Rectal smooth muscle tissue (tissue), 1 donor: ENCODE measurements around the gene BEGAIN.

Experiments
- H3K27ac ChIP-seq: one replicate; pipeline ENCODE4 v1.7.0; 2013; ENCODE audit warnings: low read depth, low read length, inconsistent platforms
- H3K27me3 ChIP-seq: one replicate; pipeline ENCODE4 v1.7.0; 2013; ENCODE audit warnings: low read length; ENCODE audit not compliant: control insufficient read depth, insufficient read depth
- H3K36me3 ChIP-seq: one replicate; pipeline ENCODE4 v1.7.0; 2013; ENCODE audit warnings: low read length; ENCODE audit not compliant: control insufficient read depth, insufficient read depth
- H3K4me1 ChIP-seq: one replicate; pipeline ENCODE4 v1.7.0; 2013; ENCODE audit warnings: low read length; ENCODE audit not compliant: control insufficient read depth, insufficient read depth
- H3K4me3 ChIP-seq: one replicate; pipeline ENCODE4 v1.7.0; 2013; ENCODE audit warnings: low read length
- H3K9ac ChIP-seq: one replicate; pipeline ENCODE4 v1.7.0; 2013; ENCODE audit warnings: low read length

Gene BEGAIN

DNA sequence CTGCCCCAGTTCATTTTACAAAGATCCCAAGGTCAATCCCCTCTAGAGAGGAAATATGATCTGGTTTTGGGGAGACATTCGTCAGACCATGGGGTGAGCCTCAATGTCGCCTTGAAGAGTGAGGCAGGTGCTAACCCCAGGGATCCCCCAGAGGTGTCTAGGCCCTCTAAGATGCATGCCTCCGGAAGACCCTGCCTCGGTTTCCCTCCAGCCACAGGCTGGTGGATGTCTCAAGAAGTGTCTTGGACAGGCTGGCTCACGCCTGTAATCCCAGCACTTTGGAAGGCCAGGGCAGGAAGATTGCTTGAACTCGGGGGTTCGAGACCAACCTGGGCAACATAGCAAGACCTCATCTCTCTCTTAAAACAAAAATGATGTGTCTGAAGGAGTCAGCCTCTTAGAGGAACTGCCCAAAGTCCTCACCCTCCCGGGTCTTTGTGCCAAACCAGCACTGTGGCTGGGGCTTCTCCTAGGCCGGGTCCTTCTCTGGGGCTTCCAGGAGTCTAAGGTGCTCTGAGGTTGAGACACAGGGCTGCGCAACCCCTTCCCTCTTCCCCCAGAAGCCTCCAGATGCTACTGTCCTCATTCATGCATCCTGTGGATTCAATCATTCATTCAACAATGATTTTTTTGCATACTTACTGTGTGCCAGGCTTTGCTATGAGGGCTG lies 24.7 kb upstream of the BEGAIN start:
- Histone ChIP-seq H3K27me3 (no peaks in the 10 kb centered on the region), H3K4me3 (no peak overlapping the region), H3K27ac (no peak overlapping the region), H3K4me1 (no peaks in the 10 kb centered on the region), H3K36me3 (no peaks in the 10 kb centered on the region), H3K9ac (no peak overlapping the region)

DNA sequence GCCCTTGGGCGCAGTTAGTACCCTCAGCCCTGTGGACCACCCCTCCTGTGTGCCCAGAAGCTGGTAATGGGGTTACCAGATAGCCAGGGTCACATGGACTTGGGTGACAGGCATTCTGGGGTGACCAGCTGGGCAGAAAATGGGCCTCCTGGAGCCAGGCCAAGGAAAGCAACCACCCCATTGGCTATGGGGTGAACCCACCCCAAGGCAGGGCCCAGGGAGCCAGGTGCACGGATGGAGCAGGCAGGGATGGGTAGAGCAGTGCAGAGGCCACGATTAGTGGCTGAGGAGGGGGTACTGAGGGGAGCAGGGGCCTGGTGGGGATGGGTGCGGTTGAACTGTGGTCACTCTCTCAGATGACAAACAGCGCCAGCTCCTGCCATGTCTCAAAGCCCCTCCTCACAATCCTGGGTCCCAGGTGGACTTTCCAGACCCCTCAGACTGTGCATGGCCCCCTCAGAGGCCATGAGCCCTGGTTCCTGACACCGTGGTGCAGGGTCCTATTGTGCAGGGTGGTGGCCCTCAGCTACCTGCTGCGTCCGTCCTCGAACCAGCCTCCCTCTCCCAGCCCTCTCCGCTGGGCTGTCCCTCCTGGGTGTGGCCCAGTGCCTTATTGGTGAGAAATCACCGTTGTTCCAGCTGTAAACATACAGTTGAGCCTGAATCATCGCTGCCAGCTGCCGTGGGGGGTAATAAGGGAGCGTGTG lies 23.4 kb upstream of the BEGAIN start:
- no peak overlapping the region for H3K4me3 ChIP-seq
- no peak overlapping the region for H3K9ac ChIP-seq
- H3K36me3 ChIP-seq: no peaks in the 10 kb centered on the region
- no peak overlapping the region for H3K27ac ChIP-seq
- no peaks in the 10 kb centered on the region for H3K27me3 ChIP-seq
- H3K4me1 ChIP-seq: no peaks in the 10 kb centered on the region

DNA sequence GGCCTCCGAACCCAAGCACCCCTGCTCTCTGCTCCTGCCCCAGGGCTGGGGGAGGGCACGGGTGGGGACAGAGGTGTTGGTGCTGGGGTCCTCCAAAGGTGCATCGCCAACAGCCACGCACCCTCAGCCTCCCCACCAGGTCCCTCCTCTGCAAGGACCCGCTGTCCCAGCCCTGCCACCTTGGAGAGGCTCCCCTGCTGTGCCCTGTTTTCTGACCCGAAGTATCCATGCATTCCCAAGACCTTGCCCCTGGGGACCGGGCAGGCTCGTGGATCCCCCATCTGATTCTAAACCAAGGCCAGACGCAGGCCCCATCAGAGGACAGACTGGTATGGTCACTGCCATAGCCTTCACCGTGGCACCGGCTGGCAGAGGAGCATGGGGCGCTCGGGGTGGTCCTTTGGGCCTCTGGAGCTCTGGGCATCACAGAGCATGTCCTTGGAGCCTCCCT lies 22.7 kb upstream of the BEGAIN start:
- Histone ChIP-seq H3K27me3 (no peaks in the 10 kb centered on the region), H3K9ac (no peak overlapping the region), H3K4me3 (no peak overlapping the region), H3K27ac (no peak overlapping the region), H3K4me1 (no peaks in the 10 kb centered on the region), H3K36me3 (no peaks in the 10 kb centered on the region)

DNA sequence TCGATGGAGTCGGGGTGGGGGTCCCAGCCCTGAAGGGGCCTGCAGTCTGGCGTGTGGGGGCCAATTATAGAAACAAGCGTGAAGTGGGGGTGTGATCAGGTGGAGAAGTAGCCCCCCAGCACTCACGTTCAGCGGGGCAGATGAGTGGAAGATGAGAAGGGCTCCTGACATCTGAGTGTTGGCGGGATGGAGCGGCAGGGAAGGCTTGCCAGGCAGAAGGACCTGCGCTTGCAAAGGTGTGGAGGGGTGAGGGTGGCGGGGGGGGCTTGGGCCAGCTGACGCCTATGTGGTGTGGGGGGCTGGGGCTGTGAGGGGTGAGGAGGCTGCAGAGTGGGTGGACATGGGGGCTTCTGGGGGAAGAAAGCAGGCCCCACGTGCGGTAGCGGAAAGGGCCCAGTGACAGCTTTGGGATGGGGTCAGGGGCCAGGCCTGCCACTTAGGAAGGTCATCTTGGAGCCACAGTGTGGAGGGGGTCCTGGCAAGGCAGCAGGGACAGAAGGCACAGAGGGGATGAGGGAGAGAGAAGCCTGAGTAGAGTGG lies 22.2 kb upstream of the BEGAIN start:
- Histone ChIP-seq H3K36me3 (no peaks in the 10 kb centered on the region), H3K4me3 (no peak overlapping the region), H3K4me1 (no peaks in the 10 kb centered on the region), H3K27ac (no peak overlapping the region), H3K27me3 (no peaks in the 10 kb centered on the region), H3K9ac (no peak overlapping the region)

DNA sequence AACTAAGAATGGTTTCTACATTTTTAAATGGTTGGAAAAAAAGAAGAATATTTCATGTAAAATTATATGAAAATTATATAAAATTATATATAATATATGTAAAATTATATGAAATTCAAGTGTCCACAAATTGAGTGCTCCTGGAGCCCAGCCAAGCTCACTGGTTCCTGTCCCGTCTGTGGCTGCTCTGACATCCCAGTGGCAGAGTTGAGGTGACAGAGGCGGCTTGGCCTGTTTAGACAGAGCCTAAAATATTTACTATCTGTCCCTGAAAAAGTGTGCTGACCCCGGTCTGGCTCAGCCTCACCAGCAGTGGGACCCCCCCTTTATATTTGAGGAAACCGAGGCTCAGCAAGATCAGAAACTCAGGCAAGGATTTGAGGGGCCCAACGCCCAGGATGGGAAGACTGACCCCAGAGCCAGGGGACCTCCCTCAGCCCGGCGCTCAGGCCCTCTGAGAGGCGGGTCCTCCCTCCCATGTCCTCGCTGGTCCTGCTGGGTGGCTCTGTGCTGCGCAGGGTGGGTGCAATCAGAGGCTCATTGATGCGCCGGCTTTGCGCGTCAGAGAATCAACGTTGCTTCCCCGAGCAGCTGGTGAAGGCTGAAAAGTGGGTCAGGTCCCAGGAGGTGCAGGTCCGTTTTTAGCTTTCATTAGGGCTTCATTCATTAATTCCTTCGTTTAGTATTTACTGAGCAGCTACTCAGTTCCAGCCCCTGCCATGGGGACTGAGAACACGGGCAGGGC lies 21.5 kb upstream of the BEGAIN start:
- no peaks in the 10 kb centered on the region for H3K27me3 ChIP-seq

DNA sequence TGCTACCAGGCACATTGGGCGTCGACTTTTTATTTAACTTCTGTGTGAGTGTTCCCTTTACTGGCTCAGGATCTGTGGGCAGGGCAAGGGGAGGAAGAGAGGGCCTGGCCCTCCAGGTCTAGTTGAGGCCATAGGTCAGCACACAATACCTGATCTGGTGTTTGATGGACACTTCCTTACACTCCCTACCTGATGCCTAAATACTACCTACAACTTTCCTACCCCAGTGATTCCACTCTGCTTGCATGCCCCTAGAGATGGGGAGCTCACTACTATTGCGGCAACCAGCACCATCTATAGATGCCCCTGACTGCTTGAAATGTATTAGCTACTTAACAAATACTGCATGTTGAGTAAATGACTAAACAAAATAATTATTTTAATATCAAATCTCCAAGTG lies 20.8 kb upstream of the BEGAIN start:
- no peaks in the 10 kb centered on the region for H3K27me3 ChIP-seq
- no peaks in the 10 kb centered on the region for H3K4me1 ChIP-seq
- H3K4me3 ChIP-seq: no peak overlapping the region
- no peak overlapping the region for H3K9ac ChIP-seq
- H3K27ac ChIP-seq: no peak overlapping the region
- no peaks in the 10 kb centered on the region for H3K36me3 ChIP-seq

More for the DNA sequence above, 21.5 kb upstream of the BEGAIN start:
- no peaks in the 10 kb centered on the region for H3K36me3 ChIP-seq
- H3K4me3 ChIP-seq: no peak overlapping the region
- no peak overlapping the region for H3K9ac ChIP-seq
- H3K4me1 ChIP-seq: no peaks in the 10 kb centered on the region
- H3K27ac ChIP-seq: no peak overlapping the region

DNA sequence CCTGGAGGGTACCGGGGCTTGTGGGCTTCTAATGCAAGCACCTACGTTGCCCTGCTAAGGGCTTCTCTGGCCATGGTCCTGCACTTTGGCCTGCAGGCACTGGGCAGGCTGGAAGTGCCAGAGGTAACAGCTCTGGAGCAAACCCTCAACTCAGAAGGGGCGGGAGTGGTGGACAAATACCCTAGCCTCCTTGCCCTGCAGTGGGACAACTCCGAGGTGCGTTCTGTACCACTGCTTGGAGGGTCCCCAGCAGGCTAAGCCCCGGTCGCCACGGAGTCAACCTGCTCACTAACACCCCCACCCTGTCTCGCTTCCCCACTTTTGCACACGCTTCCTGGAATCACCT lies 20.4 kb upstream of the BEGAIN start:
- H3K27me3 ChIP-seq: no peaks in the 10 kb centered on the region
- no peak overlapping the region for H3K4me3 ChIP-seq
- H3K4me1 ChIP-seq: no peaks in the 10 kb centered on the region
- no peak overlapping the region for H3K27ac ChIP-seq
- no peaks in the 10 kb centered on the region for H3K36me3 ChIP-seq
- H3K9ac ChIP-seq: no peak overlapping the region

DNA sequence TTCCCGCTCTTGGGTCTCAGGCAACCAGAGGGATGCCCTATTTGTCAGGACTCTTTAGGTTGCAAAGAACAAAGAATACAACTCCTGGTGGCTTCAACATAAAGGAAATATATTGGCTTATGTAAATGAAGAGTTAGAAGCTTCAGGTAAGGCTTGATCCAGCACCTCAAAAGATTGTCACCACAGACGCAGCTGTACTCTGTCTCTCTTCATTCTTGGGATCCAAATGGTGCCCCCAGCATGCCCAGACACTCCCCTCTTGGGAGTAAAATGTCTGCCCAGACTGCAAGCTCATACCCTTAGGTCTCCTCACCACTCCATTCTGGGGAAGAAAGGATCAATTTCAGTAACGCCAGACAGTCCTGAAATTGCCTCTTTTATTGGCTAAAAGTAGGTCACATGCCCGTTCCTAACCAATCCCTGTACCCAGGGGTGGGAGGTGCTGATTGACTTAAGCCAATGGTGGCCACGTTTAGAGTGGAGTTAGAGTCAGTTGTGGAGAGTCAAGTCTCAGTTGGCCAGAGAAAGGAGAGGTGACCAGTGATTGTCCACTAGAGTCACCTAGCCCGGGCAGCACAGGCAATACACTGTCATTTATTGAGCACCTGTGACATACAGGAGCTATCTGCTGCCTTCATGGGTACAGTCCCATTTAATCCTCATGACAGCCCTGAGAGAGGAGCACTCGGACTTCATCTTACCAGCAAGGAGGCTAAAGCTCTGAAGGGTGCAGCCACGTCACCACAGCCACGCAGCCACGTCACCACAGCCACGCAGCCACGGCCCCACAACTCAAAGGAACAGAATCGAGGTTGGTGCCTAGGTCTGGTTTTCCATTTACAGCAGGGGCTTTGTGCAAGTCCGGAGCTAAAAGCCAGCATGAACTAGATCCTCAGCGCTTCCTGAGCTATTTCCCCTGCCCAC lies 19.7 kb upstream of the BEGAIN start:
- H3K36me3 ChIP-seq: no peaks in the 10 kb centered on the region
- no peaks in the 10 kb centered on the region for H3K27me3 ChIP-seq
- no peaks in the 10 kb centered on the region for H3K4me1 ChIP-seq
- H3K27ac ChIP-seq: no peak overlapping the region
- H3K4me3 ChIP-seq: no peak overlapping the region
- no peak overlapping the region for H3K9ac ChIP-seq

DNA sequence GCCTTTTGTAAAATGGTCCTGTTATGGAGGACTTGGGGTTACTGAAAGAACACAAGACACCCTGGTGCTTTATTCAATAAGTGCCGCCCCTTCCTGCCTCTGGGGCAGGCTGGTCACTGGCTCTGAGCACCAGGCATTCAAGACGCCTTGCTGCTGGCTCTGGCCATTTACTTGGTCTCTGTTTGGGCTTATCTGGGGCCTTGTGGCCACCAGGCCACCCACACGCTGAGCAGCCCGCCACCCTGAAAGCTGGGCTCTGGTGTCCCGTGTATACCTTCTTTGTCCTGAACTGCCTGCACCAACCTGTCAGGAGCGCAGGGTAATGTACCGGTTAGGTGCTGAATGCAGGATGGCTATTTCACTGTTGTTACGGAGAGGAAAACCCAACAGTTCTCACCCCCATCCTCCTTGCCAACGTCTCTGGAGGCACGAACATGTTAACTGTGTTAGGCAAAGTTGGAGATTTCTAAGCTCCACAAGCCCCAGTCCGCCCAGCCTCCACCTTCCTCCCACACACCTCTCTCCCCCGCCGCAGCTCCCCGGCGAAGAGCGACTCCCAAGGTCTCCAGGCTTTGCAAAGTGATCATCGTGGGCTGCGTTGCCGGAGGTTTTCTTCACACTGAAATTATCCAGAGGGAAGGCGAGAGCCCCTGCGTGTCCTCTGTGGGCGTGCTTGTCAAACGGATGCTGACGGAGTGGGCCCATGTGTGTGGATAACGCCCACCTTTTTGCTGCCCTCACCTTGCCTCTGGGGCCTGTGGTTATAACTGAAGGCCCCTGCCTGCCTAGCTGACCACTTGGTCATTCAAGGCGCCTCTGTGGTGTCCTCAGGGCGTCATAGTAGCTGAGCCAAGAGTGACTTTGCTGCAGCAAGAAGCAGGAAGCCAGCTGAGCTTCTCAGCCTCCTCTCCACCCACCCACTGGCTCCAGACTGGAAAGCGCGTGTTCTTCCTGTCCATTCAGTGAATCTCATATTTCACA lies 18.8 kb upstream of the BEGAIN start:
- Histone ChIP-seq H3K36me3 (no peaks in the 10 kb centered on the region), H3K27ac (no peak overlapping the region), H3K4me3 (no peak overlapping the region), H3K9ac (no peak overlapping the region), H3K4me1 (no peaks in the 10 kb centered on the region), H3K27me3 (no peaks in the 10 kb centered on the region)

DNA sequence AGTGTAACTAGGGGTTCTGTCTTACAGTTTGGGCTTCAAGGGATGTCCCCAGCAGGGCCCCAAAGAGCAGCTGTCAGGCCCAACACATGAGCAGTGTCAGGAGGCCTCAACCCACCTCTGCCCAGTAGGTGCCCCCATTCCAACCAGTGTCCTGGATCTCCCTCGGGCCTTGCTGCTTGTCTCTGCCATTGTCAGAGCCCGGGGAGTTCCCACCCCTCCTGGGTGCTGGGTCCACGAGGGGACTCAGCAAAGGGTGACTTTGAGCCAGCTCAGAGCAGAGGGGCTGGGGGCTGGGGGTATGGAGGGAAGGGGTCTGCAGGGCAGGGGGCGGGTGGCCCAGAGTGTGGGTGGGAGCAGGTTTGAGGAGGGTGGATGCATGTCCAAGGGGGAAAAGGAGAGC lies 18.0 kb upstream of the BEGAIN start:
- H3K4me1 ChIP-seq: no peaks in the 10 kb centered on the region
- no peak overlapping the region for H3K9ac ChIP-seq
- no peaks in the 10 kb centered on the region for H3K27me3 ChIP-seq
- H3K4me3 ChIP-seq: no peak overlapping the region
- no peak overlapping the region for H3K27ac ChIP-seq
- H3K36me3 ChIP-seq: no peaks in the 10 kb centered on the region

DNA sequence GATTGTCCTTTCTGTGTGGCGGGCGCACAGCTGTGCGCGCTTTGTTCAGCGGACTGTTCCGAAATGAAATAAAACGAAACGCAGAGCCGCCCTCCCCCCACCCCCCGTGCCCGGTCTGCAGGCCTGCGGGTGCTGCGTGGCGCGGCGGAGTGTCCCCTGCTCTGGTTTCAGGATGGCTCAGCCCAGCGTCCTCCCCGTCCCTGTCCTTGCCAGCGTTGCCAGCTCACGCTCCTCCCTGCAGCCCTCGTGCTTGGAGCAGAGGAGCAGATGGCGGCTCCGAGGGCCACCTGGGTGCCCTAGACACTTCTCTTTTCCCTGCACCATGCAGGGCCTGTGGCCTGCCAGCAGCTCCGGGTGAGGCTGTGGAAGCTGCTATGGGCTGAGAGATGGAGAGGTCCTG lies 17.5 kb upstream of the BEGAIN start:
- H3K36me3 ChIP-seq: no peaks in the 10 kb centered on the region
- no peaks in the 10 kb centered on the region for H3K27me3 ChIP-seq
- H3K27ac ChIP-seq: no peak overlapping the region
- H3K4me3 ChIP-seq: no peak overlapping the region
- no peaks in the 10 kb centered on the region for H3K4me1 ChIP-seq
- no peak overlapping the region for H3K9ac ChIP-seq
